Bronchial epithelial cell (primary cell): ENCODE data around the gene RNF44. TPM values are rescaled to one million over a fixed set of nuclear protein-coding genes. Genes with fewer than 3 reads are reported as not detected.

Experiments used
- DNase-seq: peaks from one replicate; pipeline ENCODE4 v3.0.0-alpha.2; 2010; ENCODE audit warnings: low read depth
- FAIRE-seq: peaks from 2 replicates; lab custom pipeline; 2011; peaks lifted over from hg19 to GRCh38; lab: Jason Lieb, UNC
- H3K27me3 ChIP-seq: 2 replicates; pipeline ENCODE4 v1.5.1; 2011; ENCODE audit warnings: low read length; ENCODE audit not compliant: control insufficient read depth, insufficient read depth
- H3K36me3 ChIP-seq: 2 replicates; pipeline ENCODE4 v1.5.1; 2011; ENCODE audit warnings: low read length; ENCODE audit not compliant: control insufficient read depth, insufficient read depth
- H3K4me3 ChIP-seq: 2 replicates; pipeline ENCODE4 v1.5.1; 2011; ENCODE audit warnings: mild to moderate bottlenecking, low read depth, low read length, control low read depth
- CTCF ChIP-seq: IDR thresholded peaks from 2 replicates; pipeline ENCODE4 v1.5.1; 2011; ENCODE audit warnings: mild to moderate bottlenecking, moderate library complexity, low read length, control low read depth, inconsistent platforms; ENCODE audit not compliant: insufficient read depth, severe bottlenecking
- total RNA-seq: library from RNA; depleted of rRNA; stranded (reverse); fragments of >200 nt; gene quantifications from 2 replicates; pipeline ENCODE4 v1.2.1, GENCODE V29; 2014

RNF44 gene
- 2.1 and 3.6 TPM in 2 replicates for total RNA-seq

- H3K4me3 ChIP-seq, result peak within 1 kb of the TSS; percentile 90
- no peak for TF ChIP-seq CTCF
- H3K27me3 ChIP-seq, result no peaks in the 10 kb centered on the region
- DNase-seq (peak; percentile 88), FAIRE-seq (no peak)
- H3K36me3 ChIP-seq, result peaks cover 9% of the 10 kb centered on the region
Measured at GRCh38 chr5:176536902-176537553, at the start of gene RNF44. TSS of gene RNF44 (minus strand) at chr5:176537402. CDS start at chr5:176532472, 4,930 bp downstream.

GRCh38 chr5:176583076-176583475 is 45.9 kb upstream of the RNF44 start:
- H3K36me3 ChIP-seq, result no peaks in the 10 kb centered on the region
- no peaks in the 10 kb centered on the region for H3K27me3 ChIP-seq
- no peak for TF ChIP-seq CTCF
- DNase-seq (no peak), FAIRE-seq (no peak)
- H3K4me3 ChIP-seq, result no peak overlapping the region

DNA sequence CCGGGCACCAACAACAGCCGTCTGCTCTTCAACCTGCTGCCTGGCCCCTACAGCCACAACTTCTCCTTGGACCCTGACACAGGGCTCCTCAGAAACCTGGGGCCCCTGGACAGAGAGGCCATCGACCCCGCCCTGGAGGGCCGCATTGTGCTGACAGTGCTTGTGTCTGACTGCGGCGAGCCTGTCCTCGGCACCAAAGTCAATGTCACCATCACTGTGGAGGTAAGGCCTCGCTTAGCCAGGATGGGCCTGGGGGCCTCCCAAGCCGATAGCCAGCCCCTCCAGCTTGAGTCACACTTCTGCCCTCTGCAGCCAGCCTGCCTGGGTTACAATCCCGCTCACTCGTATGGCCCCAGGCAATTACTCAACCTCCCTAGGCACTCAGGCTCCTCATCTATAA is 44.2 kb upstream of the RNF44 start:
- no peak for DNase-seq
- Histone ChIP-seq H3K36me3 (no peaks in the 10 kb centered on the region), H3K4me3 (no peak overlapping the region), H3K27me3 (no peaks in the 10 kb centered on the region)
- FAIRE-seq, result no peak
- no peak for TF ChIP-seq CTCF

- no peak overlapping the region for H3K4me3 ChIP-seq
- H3K27me3 ChIP-seq, result no peaks in the 10 kb centered on the region
- TF ChIP-seq CTCF, result no peak
- DNase-seq (no peak), FAIRE-seq (no peak)
- no peaks in the 10 kb centered on the region for H3K36me3 ChIP-seq
Measured at GRCh38 chr5:176579323-176579722, 42.1 kb upstream of the RNF44 start.

DNA sequence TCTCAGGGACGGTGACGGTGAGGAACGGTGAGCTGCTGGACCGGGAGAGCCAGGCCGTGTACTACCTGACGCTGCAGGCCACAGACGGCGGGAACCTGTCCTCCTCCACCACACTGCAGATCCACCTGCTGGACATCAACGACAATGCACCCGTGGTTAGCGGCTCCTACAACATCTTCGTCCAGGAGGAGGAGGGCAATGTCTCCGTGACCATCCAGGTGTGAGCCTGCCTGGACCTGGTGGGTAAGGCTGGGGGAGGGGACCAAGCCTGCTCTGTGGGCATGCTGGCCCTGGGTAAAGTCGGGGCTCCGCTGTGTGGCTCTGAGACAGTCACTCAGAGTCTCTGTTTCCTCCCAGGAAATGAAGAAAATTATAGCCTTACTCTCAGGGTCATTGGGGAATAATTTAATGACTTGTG is 41.2 kb upstream of the RNF44 start:
- TF ChIP-seq CTCF, result peak; percentile 96
- peak; percentile 77 for DNase-seq
- H3K36me3 ChIP-seq, result no peaks in the 10 kb centered on the region
- no peaks in the 10 kb centered on the region for H3K27me3 ChIP-seq
- peak; percentile 82 for FAIRE-seq
- no peak overlapping the region for H3K4me3 ChIP-seq
